Measurements from ENCODE around the gene GLIPR2.

GRCh38 chr9:36093384-36093783 is 43.1 kb upstream of the GLIPR2 start:
- TF ChIP-seq, protein P1, sequence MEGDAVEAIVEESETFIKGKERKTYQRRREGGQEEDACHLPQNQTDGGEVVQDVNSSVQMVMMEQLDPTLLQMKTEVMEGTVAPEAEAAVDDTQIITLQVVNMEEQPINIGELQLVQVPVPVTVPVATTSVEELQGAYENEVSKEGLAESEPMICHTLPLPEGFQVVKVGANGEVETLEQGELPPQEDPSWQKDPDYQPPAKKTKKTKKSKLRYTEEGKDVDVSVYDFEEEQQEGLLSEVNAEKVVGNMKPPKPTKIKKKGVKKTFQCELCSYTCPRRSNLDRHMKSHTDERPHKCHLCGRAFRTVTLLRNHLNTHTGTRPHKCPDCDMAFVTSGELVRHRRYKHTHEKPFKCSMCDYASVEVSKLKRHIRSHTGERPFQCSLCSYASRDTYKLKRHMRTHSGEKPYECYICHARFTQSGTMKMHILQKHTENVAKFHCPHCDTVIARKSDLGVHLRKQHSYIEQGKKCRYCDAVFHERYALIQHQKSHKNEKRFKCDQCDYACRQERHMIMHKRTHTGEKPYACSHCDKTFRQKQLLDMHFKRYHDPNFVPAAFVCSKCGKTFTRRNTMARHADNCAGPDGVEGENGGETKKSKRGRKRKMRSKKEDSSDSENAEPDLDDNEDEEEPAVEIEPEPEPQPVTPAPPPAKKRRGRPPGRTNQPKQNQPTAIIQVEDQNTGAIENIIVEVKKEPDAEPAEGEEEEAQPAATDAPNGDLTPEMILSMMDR (conservative IDR thresholded peaks at IDR 0.05), result no peak
- no peak for TF ChIP-seq ZFX (IDR thresholded peaks at IDR 0.05)
